ENCODE results near the gene GRIK3.

Gene GRIK3

DNA sequence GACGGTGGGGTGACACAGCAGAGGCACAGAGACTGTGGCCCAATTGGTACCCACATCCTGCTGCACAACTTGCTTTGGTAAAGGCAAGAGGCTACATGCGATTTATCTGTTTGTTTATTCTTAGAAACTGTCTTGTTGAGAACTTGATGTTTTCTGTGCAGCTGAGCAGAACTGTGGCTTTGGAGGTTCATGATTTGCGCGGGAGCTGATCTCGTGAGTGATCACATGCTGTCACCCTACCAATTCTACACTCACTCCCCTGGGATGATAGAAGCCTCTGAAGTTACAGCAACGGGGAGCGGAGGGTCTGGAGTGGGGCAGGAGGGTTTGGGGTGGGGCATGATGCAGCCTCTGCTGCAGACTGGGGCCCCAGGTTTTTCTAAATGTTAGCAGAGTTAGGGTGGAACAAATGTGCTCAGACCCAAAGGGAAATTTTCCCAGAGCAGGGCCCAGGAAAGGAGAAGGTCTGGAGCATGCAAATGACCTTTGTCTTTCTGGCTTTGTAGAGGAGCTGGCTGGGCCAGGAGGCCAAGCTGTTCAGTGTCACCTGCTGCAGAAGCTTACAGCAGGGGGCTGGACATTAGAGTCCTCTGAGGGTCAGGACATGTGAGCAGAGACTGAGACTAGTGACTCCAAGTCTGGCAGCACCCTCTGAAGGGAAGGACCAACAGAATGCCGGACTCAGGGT, 83.6 kb downstream of the GRIK3 start:
- Histone ChIP-seq H3K4me3 (ENCODE audit: insufficient read depth, low read depth, low read length) (no peak overlapping the region), H3K9me3 (ENCODE audit: control insufficient read depth, low read length) (no peaks in the 10 kb centered on the region), H3K36me3 (ENCODE audit: control insufficient read depth, insufficient read depth, low read length) (no peaks in the 10 kb centered on the region), H3K4me1 (ENCODE audit: control insufficient read depth, insufficient read depth, low read length) (peaks cover 17% of the 10 kb centered on the region), H3K27ac (ENCODE audit: insufficient read depth, low read depth, low read length, poor library complexity, severe bottlenecking) (no peak overlapping the region), H3K27me3 (ENCODE audit: control insufficient read depth, insufficient read depth, low read length, poor library complexity, severe bottlenecking) (no peaks in the 10 kb centered on the region)
- WGBS, 2 experiments: 90 to 93% methylated on average over 8 of the region's 8 CpGs

GRCh38 chr1:36948606-36949005, 85.7 kb downstream of the GRIK3 start:
- Histone ChIP-seq H3K4me3 (ENCODE audit: insufficient read depth, low read depth, low read length) (no peak overlapping the region), H3K27ac (ENCODE audit: insufficient read depth, low read depth, low read length, poor library complexity, severe bottlenecking) (no peak overlapping the region), H3K4me1 (ENCODE audit: control insufficient read depth, insufficient read depth, low read length) (peaks cover 17% of the 10 kb centered on the region), H3K36me3 (ENCODE audit: control insufficient read depth, insufficient read depth, low read length) (no peaks in the 10 kb centered on the region), H3K27me3 (ENCODE audit: control insufficient read depth, insufficient read depth, low read length, poor library complexity, severe bottlenecking) (no peaks in the 10 kb centered on the region), H3K9me3 (ENCODE audit: control insufficient read depth, low read length) (no peaks in the 10 kb centered on the region)
- 92 to 94% methylated on average over 6 of the region's 6 CpGs for WGBS, 2 experiments

GRCh38 chr1:36948147-36948546, 86.2 kb downstream of the GRIK3 start:
- WGBS, 2 experiments: 85 to 93% methylated on average over 2 of the region's 2 CpGs
- Histone ChIP-seq H3K27me3 (ENCODE audit: control insufficient read depth, insufficient read depth, low read length, poor library complexity, severe bottlenecking) (no peaks in the 10 kb centered on the region), H3K4me1 (ENCODE audit: control insufficient read depth, insufficient read depth, low read length) (peaks cover 17% of the 10 kb centered on the region), H3K9me3 (ENCODE audit: control insufficient read depth, low read length) (no peaks in the 10 kb centered on the region), H3K27ac (ENCODE audit: insufficient read depth, low read depth, low read length, poor library complexity, severe bottlenecking) (no peak overlapping the region), H3K36me3 (ENCODE audit: control insufficient read depth, insufficient read depth, low read length) (no peaks in the 10 kb centered on the region), H3K4me3 (ENCODE audit: insufficient read depth, low read depth, low read length) (no peak overlapping the region)

GRCh38 chr1:36947384-36947783, 86.9 kb downstream of the GRIK3 start:
- H3K27ac ChIP-seq (ENCODE audit: insufficient read depth, low read depth, low read length, poor library complexity, severe bottlenecking): no peak overlapping the region
- H3K27me3 ChIP-seq (ENCODE audit: control insufficient read depth, insufficient read depth, low read length, poor library complexity, severe bottlenecking): no peaks in the 10 kb centered on the region
- H3K9me3 ChIP-seq (ENCODE audit: control insufficient read depth, low read length): no peaks in the 10 kb centered on the region
- no peak overlapping the region for H3K4me3 ChIP-seq (ENCODE audit: insufficient read depth, low read depth, low read length)
- 34 to 41% methylated on average over 2 of the region's 2 CpGs for WGBS, 2 experiments
- no peaks in the 10 kb centered on the region for H3K36me3 ChIP-seq (ENCODE audit: control insufficient read depth, insufficient read depth, low read length)
- H3K4me1 ChIP-seq (ENCODE audit: control insufficient read depth, insufficient read depth, low read length): peaks cover 17% of the 10 kb centered on the region

GRCh38 chr1:36944883-36945282, 89.4 kb downstream of the GRIK3 start:
- 94 to 95% methylated on average over 7 of the region's 7 CpGs for WGBS, 2 experiments
- no peak overlapping the region for H3K27ac ChIP-seq (ENCODE audit: insufficient read depth, low read depth, low read length, poor library complexity, severe bottlenecking)
- H3K9me3 ChIP-seq (ENCODE audit: control insufficient read depth, low read length): no peaks in the 10 kb centered on the region
- H3K4me3 ChIP-seq (ENCODE audit: insufficient read depth, low read depth, low read length): no peak overlapping the region
- H3K27me3 ChIP-seq (ENCODE audit: control insufficient read depth, insufficient read depth, low read length, poor library complexity, severe bottlenecking): no peaks in the 10 kb centered on the region
- peaks cover 8% of the 10 kb centered on the region for H3K4me1 ChIP-seq (ENCODE audit: control insufficient read depth, insufficient read depth, low read length)
- no peaks in the 10 kb centered on the region for H3K36me3 ChIP-seq (ENCODE audit: control insufficient read depth, insufficient read depth, low read length)

DNA sequence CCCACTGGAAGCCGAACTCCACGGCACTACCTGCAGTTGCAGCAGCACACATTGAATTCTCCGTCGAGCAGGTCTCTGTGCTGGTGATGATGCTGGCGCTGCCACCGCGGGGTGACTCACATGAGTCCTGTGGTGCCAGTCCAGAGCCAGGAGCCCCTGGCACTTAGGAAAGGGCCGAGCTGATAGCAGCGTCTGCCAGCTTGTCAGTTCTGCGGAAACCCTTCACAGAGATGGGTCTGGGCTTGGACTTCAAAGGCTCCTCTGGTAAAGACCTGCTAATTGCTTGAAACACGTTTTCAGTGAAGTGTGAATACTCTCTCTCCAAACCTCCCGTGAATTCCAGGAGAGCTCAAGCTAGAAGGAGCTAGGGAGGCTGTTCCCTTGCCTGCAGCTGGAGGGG, 92.2 kb downstream of the GRIK3 start:
- Histone ChIP-seq H3K4me3 (ENCODE audit: insufficient read depth, low read depth, low read length) (no peak overlapping the region), H3K36me3 (ENCODE audit: control insufficient read depth, insufficient read depth, low read length) (no peaks in the 10 kb centered on the region), H3K27ac (ENCODE audit: insufficient read depth, low read depth, low read length, poor library complexity, severe bottlenecking) (no peak overlapping the region), H3K27me3 (ENCODE audit: control insufficient read depth, insufficient read depth, low read length, poor library complexity, severe bottlenecking) (no peaks in the 10 kb centered on the region), H3K4me1 (ENCODE audit: control insufficient read depth, insufficient read depth, low read length) (peaks cover 3% of the 10 kb centered on the region), H3K9me3 (ENCODE audit: control insufficient read depth, low read length) (no peaks in the 10 kb centered on the region)
- WGBS, 2 experiments: 71 to 73% methylated on average over 12 of the region's 12 CpGs

- H3K4me1 ChIP-seq (ENCODE audit: control insufficient read depth, insufficient read depth, low read length): no peaks in the 10 kb centered on the region
- no peak overlapping the region for H3K27ac ChIP-seq (ENCODE audit: insufficient read depth, low read depth, low read length, poor library complexity, severe bottlenecking)
- WGBS, 2 experiments: 64 to 72% methylated on average over 8 of the region's 8 CpGs
- H3K27me3 ChIP-seq (ENCODE audit: control insufficient read depth, insufficient read depth, low read length, poor library complexity, severe bottlenecking): no peaks in the 10 kb centered on the region
- H3K9me3 ChIP-seq (ENCODE audit: control insufficient read depth, low read length): no peaks in the 10 kb centered on the region
- no peaks in the 10 kb centered on the region for H3K36me3 ChIP-seq (ENCODE audit: control insufficient read depth, insufficient read depth, low read length)
- H3K4me3 ChIP-seq (ENCODE audit: insufficient read depth, low read depth, low read length): no peak overlapping the region
Observed at GRCh38 chr1:36941316-36941978, 92.9 kb downstream of the GRIK3 start.

DNA sequence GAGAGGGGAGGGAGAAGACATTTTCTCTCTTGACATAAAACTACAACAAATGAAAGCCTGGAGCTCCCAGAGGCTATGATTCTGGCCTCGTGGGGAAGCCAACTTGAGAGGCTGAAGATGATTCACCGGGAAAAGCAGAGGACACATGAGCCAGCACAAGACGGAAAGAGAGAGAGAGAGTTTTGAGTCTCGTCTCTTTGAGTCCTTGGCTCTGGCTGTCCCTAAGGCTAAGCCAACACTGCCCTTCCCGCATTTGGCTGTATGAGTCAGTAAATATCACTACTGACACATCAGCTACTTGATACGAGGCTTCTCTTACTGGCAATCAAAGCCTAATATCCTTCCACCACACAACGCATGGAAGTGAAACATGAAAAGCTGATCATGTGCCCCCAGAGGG, 95.5 kb downstream of the GRIK3 start:
- no peaks in the 10 kb centered on the region for H3K27me3 ChIP-seq (ENCODE audit: control insufficient read depth, insufficient read depth, low read length, poor library complexity, severe bottlenecking)
- H3K36me3 ChIP-seq (ENCODE audit: control insufficient read depth, insufficient read depth, low read length): no peaks in the 10 kb centered on the region
- WGBS, 2 experiments: 77 to 78% methylated on average over 7 of the region's 7 CpGs
- no peaks in the 10 kb centered on the region for H3K9me3 ChIP-seq (ENCODE audit: control insufficient read depth, low read length)
- H3K4me3 ChIP-seq (ENCODE audit: insufficient read depth, low read depth, low read length): no peak overlapping the region
- H3K27ac ChIP-seq (ENCODE audit: insufficient read depth, low read depth, low read length, poor library complexity, severe bottlenecking): no peak overlapping the region
- no peaks in the 10 kb centered on the region for H3K4me1 ChIP-seq (ENCODE audit: control insufficient read depth, insufficient read depth, low read length)

- Histone ChIP-seq H3K36me3 (ENCODE audit: control insufficient read depth, insufficient read depth, low read length) (no peaks in the 10 kb centered on the region), H3K4me1 (ENCODE audit: control insufficient read depth, insufficient read depth, low read length) (no peaks in the 10 kb centered on the region), H3K27me3 (ENCODE audit: control insufficient read depth, insufficient read depth, low read length, poor library complexity, severe bottlenecking) (no peaks in the 10 kb centered on the region), H3K9me3 (ENCODE audit: control insufficient read depth, low read length) (no peaks in the 10 kb centered on the region), H3K27ac (ENCODE audit: insufficient read depth, low read depth, low read length, poor library complexity, severe bottlenecking) (no peak overlapping the region), H3K4me3 (ENCODE audit: insufficient read depth, low read depth, low read length) (no peak overlapping the region)
- WGBS, 2 experiments: 95 to 97% methylated on average over 6 of the region's 6 CpGs
Observed at GRCh38 chr1:36937371-36937770, 96.9 kb downstream of the GRIK3 start.

- H3K9me3 ChIP-seq (ENCODE audit: control insufficient read depth, low read length): no peaks in the 10 kb centered on the region
- no peaks in the 10 kb centered on the region for H3K27me3 ChIP-seq (ENCODE audit: control insufficient read depth, insufficient read depth, low read length, poor library complexity, severe bottlenecking)
- no peaks in the 10 kb centered on the region for H3K4me1 ChIP-seq (ENCODE audit: control insufficient read depth, insufficient read depth, low read length)
- no peaks in the 10 kb centered on the region for H3K36me3 ChIP-seq (ENCODE audit: control insufficient read depth, insufficient read depth, low read length)
- H3K27ac ChIP-seq (ENCODE audit: insufficient read depth, low read depth, low read length, poor library complexity, severe bottlenecking): no peak overlapping the region
- WGBS, 2 experiments: 89 to 90% methylated on average over 2 of the region's 2 CpGs
- no peak overlapping the region for H3K4me3 ChIP-seq (ENCODE audit: insufficient read depth, low read depth, low read length)
Observed at GRCh38 chr1:36934061-36934460, 100.3 kb downstream of the GRIK3 start.

All from ectodermal cell (in vitro differentiated cells).